ENCODE data around the gene BTRC. TPM values are rescaled to one million over a fixed set of nuclear protein-coding genes. Genes with fewer than 3 reads are reported as not detected.

The BTRC gene
- total and polyA plus RNA-seq, 2 donors (not counting 3 experiments of a cell fraction or from before 2014, with no cell fraction given): 11.6 to 18.5 TPM

DNA sequence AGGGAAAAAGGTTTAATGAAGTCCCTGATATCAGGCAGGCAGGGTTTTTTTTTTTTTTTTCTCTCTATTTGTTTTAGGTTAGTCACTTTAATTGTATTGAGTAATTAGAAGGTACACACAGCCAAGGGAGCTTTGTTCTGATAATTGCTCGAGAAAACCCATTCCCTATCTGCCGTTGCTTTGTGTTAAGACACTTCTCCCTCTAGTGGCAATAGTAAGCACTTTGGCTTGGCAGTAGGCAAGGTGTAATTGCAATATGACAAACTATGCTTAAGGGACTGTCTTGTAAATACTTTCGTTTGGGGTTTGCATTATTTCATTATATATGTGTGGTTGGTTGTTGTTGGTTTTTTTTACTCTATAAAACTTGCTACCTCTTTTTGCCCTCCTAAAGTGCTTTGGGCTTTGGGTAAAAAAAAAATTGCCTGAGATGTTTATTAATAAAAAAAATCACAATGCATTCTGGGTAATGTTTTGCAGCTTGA, 113.4 kb downstream of the BTRC start:
- H3K9me3 ChIP-seq (replicated peaks; ENCODE audit: control insufficient read depth, insufficient read depth, low read length): no peaks in the 10 kb centered on the region
- H3K4me2 ChIP-seq (ENCODE audit: insufficient read depth, low read length): no peak overlapping the region
- H3K9me1 ChIP-seq (replicated peaks; ENCODE audit: control insufficient read depth, extremely low read depth, insufficient read depth, low read length): no peaks in the 10 kb centered on the region
- ChIA-PET POLR2A (no interaction called here), CTCF (interaction anchor here (0.5 to 6.0 kb wide), 85 partner anchors 8 to 829 kb away, joined by 3 to 156 read pairs (median 4); partner anchors contain the start of genes BTRC, DPCD and POLL)
- no peaks in the 10 kb centered on the region for H3K36me3 ChIP-seq (ENCODE audit: control insufficient read depth in 2 of 2, extremely low read depth in 1 of 2, insufficient read depth in 2 of 2, low read length in 2 of 2)
- dilution Hi-C loops (cut with MboI; ENCODE audit: extremely low pct_ligation_motif_present, low sequenced_read_pairs): no loop called here
- TF ChIP-seq JUN (IDR thresholded peaks at IDR 0.05; ENCODE audit: borderline replicate concordance, insufficient read depth, insufficient read length, low read depth): no peak
- TF ChIP-seq, protein P1, sequence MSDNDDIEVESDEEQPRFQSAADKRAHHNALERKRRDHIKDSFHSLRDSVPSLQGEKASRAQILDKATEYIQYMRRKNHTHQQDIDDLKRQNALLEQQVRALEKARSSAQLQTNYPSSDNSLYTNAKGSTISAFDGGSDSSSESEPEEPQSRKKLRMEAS (IDR thresholded peaks at IDR 0.05; ENCODE audit: insufficient read depth, insufficient read length): no peak
- TF ChIP-seq FOS (IDR thresholded peaks at IDR 0.05; ENCODE audit: borderline replicate concordance, insufficient read depth, low read length): no peak
- peak; percentile 67 to 75 for TF ChIP-seq CTCF (IDR thresholded peaks at IDR 0.05; ENCODE audit: extremely low read depth in 1 of 2, insufficient read depth in 1 of 2, low read depth in 1 of 2, low read length in 2 of 2)
- DNase-seq (ENCODE audit: low read depth, low spot score): peak; percentile 84
- no peak overlapping the region for H3K4me3 ChIP-seq (replicated peaks in 1 of 3; ENCODE audit: insufficient read depth in 1 of 3, low read depth in 1 of 3, low read length in 3 of 3)
- H3K9ac ChIP-seq (replicated peaks; ENCODE audit: extremely low read depth, insufficient read depth, low read length): no peak overlapping the region
- no peaks in the 10 kb centered on the region for H3K4me1 ChIP-seq (ENCODE audit: control insufficient read depth, extremely low read depth, insufficient read depth, low read length)
- H3K79me2 ChIP-seq (ENCODE audit: control insufficient read depth, insufficient read depth, low read length): no peaks in the 10 kb centered on the region
- no peak overlapping the region for H3K27ac ChIP-seq (ENCODE audit: insufficient read depth, low read depth, low read length)
- BruUV-seq (replicated peaks): no TSS peak
- no peak overlapping the region for H2AFZ ChIP-seq (ENCODE audit: low read depth, low read length)
- no peaks in the 10 kb centered on the region for H3K27me3 ChIP-seq (ENCODE audit: control insufficient read depth in 2 of 2, insufficient read depth in 2 of 2, low read length in 2 of 2)
- peak; percentile 91 for FAIRE-seq
- intact Hi-C loops (cut with micrococcal nuclease): loop anchor here (1.0 kb wide), 2 partner anchors 166 to 253 kb away; no protein-coding TSS in a partner anchor
- H4K20me1 ChIP-seq (replicated peaks; ENCODE audit: control insufficient read depth, extremely low read depth, insufficient read depth, low read length): no peaks in the 10 kb centered on the region

DNA sequence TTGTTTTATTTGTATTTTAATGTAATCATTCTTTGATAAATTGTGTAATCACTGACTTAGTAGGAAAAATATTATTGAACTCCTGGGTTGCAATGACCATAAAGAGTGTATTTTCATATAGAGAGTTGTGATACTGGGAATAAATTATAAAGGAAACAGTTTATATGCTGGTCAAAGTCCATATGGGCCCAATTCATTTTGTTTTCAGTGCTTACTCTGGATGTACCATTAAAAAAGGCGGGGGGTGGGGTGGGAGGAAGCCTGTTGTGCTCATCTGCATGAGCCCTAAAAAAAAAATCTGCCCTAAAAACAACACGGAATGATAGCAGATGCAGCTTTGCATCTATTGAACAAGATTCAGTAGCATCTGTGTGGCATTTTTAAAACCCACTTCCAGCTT, 114.2 kb downstream of the BTRC start:
- H3K4me1 ChIP-seq (ENCODE audit: control insufficient read depth, extremely low read depth, insufficient read depth, low read length): no peaks in the 10 kb centered on the region
- CTCF ChIA-PET: interaction anchor here (1.3 to 6.0 kb wide), 17 partner anchors 9 to 307 kb away, joined by 4 to 156 read pairs (median 32); partner anchors contain the start of gene BTRC
- FAIRE-seq (no peak), DNase-seq (ENCODE audit: low read depth, low spot score) (no peak)
- no peaks in the 10 kb centered on the region for H3K9me1 ChIP-seq (replicated peaks; ENCODE audit: control insufficient read depth, extremely low read depth, insufficient read depth, low read length)
- dilution Hi-C loops (cut with MboI; ENCODE audit: extremely low pct_ligation_motif_present, low sequenced_read_pairs) (no loop called here), intact Hi-C loops (cut with micrococcal nuclease) (no loop called here)
- H3K4me2 ChIP-seq (ENCODE audit: insufficient read depth, low read length): no peak overlapping the region
- H3K36me3 ChIP-seq (ENCODE audit: control insufficient read depth in 2 of 2, extremely low read depth in 1 of 2, insufficient read depth in 2 of 2, low read length in 2 of 2): no peaks in the 10 kb centered on the region
- H2AFZ ChIP-seq (ENCODE audit: low read depth, low read length): no peak overlapping the region
- no peak overlapping the region for H3K9ac ChIP-seq (replicated peaks; ENCODE audit: extremely low read depth, insufficient read depth, low read length)
- no peak overlapping the region for H3K27ac ChIP-seq (ENCODE audit: insufficient read depth, low read depth, low read length)
- H3K27me3 ChIP-seq (ENCODE audit: control insufficient read depth in 2 of 2, insufficient read depth in 2 of 2, low read length in 2 of 2): no peaks in the 10 kb centered on the region
- BruUV-seq (replicated peaks): no TSS peak
- POLR2A ChIA-PET: no interaction called here
- TF ChIP-seq JUN (IDR thresholded peaks at IDR 0.05; ENCODE audit: borderline replicate concordance, insufficient read depth, insufficient read length, low read depth): no peak
- H4K20me1 ChIP-seq (replicated peaks; ENCODE audit: control insufficient read depth, extremely low read depth, insufficient read depth, low read length): no peaks in the 10 kb centered on the region
- H3K79me2 ChIP-seq (ENCODE audit: control insufficient read depth, insufficient read depth, low read length): no peaks in the 10 kb centered on the region
- no peak overlapping the region for H3K4me3 ChIP-seq (replicated peaks in 1 of 3; ENCODE audit: insufficient read depth in 1 of 3, low read depth in 1 of 3, low read length in 3 of 3)
- no peaks in the 10 kb centered on the region for H3K9me3 ChIP-seq (replicated peaks; ENCODE audit: control insufficient read depth, insufficient read depth, low read length)
